ENCODE data around the gene OAS1.

OAS1 gene

GRCh38 chr12:112862636-112863290 is 44.0 kb upstream of the OAS1 start:
- TF ChIP-seq CEBPB (IDR thresholded peaks at IDR 0.05): no peak

- TF ChIP-seq REST (IDR thresholded peaks at IDR 0.05; ENCODE audit: low read depth) (peak; percentile 89), TAF1 (IDR thresholded peaks at IDR 0.05; ENCODE audit: low read depth) (no peak)
Observed at GRCh38 chr12:112868459-112869041, 38.2 kb upstream of the OAS1 start.

- TF ChIP-seq ZBTB7A (IDR thresholded peaks at IDR 0.05; ENCODE audit: low read depth): no peak
- no peak for TF ChIP-seq REST (IDR thresholded peaks at IDR 0.05; ENCODE audit: low read depth)
- no peak for TF ChIP-seq MAX (IDR thresholded peaks at IDR 0.05)
- TF ChIP-seq EGR1 (IDR thresholded peaks at IDR 0.05): no peak
- no peak for TF ChIP-seq TCF12 (IDR thresholded peaks at IDR 0.05; ENCODE audit: low read depth)
- TF ChIP-seq TEAD4 (IDR thresholded peaks at IDR 0.05): no peak
- TF ChIP-seq YY1 (IDR thresholded peaks at IDR 0.05; ENCODE audit: low read depth): no peak
- TF ChIP-seq NFIC (IDR thresholded peaks at IDR 0.05): no peak
- TF ChIP-seq USF1 (IDR thresholded peaks at IDR 0.05): no peak
- TF ChIP-seq FOXM1 (IDR thresholded peaks at IDR 0.05; ENCODE audit: borderline replicate concordance, low read depth): no peak
- TF ChIP-seq TAF1 (IDR thresholded peaks at IDR 0.05; ENCODE audit: low read depth): no peak
- no peak for TF ChIP-seq CEBPB (IDR thresholded peaks at IDR 0.05)
- TF ChIP-seq EP300 (IDR thresholded peaks at IDR 0.05; ENCODE audit: borderline replicate concordance): no peak
- TF ChIP-seq RAD21 (IDR thresholded peaks at IDR 0.05; ENCODE audit: low read depth): no peak
- TF ChIP-seq CREB1 (IDR thresholded peaks at IDR 0.05; ENCODE audit: low read depth): no peak
Observed at GRCh38 chr12:112869091-112869490, 37.7 kb upstream of the OAS1 start.

GRCh38 chr12:112869778-112870177 is 37.0 kb upstream of the OAS1 start:
- TF ChIP-seq RAD21 (IDR thresholded peaks at IDR 0.05; ENCODE audit: low read depth) (no peak), MAX (IDR thresholded peaks at IDR 0.05) (no peak), USF1 (IDR thresholded peaks at IDR 0.05) (no peak), EGR1 (IDR thresholded peaks at IDR 0.05) (no peak), ZBTB7A (IDR thresholded peaks at IDR 0.05; ENCODE audit: low read depth) (no peak), TCF12 (IDR thresholded peaks at IDR 0.05; ENCODE audit: low read depth) (no peak), CREB1 (IDR thresholded peaks at IDR 0.05; ENCODE audit: low read depth) (no peak), YY1 (IDR thresholded peaks at IDR 0.05; ENCODE audit: low read depth) (no peak), NFIC (IDR thresholded peaks at IDR 0.05) (no peak)

- no peak for TF ChIP-seq MAX (IDR thresholded peaks at IDR 0.05)
Observed at GRCh38 chr12:112870267-112870980, 36.3 kb upstream of the OAS1 start.

- TF ChIP-seq RAD21 (IDR thresholded peaks at IDR 0.05; ENCODE audit: low read depth) (no peak), TEAD4 (IDR thresholded peaks at IDR 0.05) (no peak), CREB1 (IDR thresholded peaks at IDR 0.05; ENCODE audit: low read depth) (no peak), EP300 (IDR thresholded peaks at IDR 0.05; ENCODE audit: borderline replicate concordance) (no peak), NFIC (IDR thresholded peaks at IDR 0.05) (no peak), FOXM1 (IDR thresholded peaks at IDR 0.05; ENCODE audit: borderline replicate concordance, low read depth) (no peak), YY1 (IDR thresholded peaks at IDR 0.05; ENCODE audit: low read depth) (no peak), CEBPB (IDR thresholded peaks at IDR 0.05) (no peak), REST (IDR thresholded peaks at IDR 0.05; ENCODE audit: low read depth) (no peak), TAF1 (IDR thresholded peaks at IDR 0.05; ENCODE audit: low read depth) (no peak), MAX (IDR thresholded peaks at IDR 0.05) (no peak), ZBTB7A (IDR thresholded peaks at IDR 0.05; ENCODE audit: low read depth) (no peak), USF1 (IDR thresholded peaks at IDR 0.05) (no peak), EGR1 (IDR thresholded peaks at IDR 0.05) (no peak)
Observed at GRCh38 chr12:112875608-112876007, 31.2 kb upstream of the OAS1 start.

All from Ishikawa (cell line).